GM19397 (cell line): ENCODE data around the gene TREM1.

Source experiments
- ATAC-seq: cut with Tn5 transposase; IDR thresholded peaks from one replicate; pipeline ENCODE4 v1.9.1; 2021; ENCODE audit warnings: mild to moderate bottlenecking, moderate library complexity; ENCODE audit not compliant: unreplicated experiment

The TREM1 gene

GRCh38 chr6:41286544-41287346 is at the start of gene TREM1:
TSS of gene TREM1 (minus strand) at chr6:41286682. CDS start at chr6:41286655, 27 bp downstream.
- ATAC-seq = no peak

GRCh38 chr6:41335943-41336342 is 49.5 kb upstream of the TREM1 start:
- no peak for ATAC-seq

DNA sequence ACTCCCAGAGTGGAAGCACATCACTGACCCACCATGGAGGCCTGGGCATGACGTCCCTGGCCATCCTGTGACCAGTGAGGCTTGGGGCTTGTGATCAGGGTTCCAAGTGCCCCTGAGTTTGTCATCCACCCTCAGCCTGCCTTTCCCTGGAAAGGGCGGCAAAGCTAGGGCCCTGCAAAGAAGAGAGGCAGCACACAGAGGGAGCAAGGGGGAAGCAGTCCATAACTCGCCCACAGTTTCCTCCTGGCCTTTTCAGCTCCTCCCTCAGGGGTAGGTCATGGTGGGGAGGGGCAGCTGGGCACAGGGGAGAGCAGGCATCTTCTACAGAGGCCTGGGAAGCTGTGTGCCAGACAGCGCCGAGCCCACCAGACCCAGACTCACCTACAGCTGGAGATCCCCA is 48.8 kb upstream of the TREM1 start, which contains the start of gene NCR2:
Gene NCR2 (plus strand): TSS at position 313 of the 400 bp plus-strand sequence. CDS start 269 bp downstream, outside the sequence.
- no peak for ATAC-seq

- peak; percentile 2 for ATAC-seq
Observed at GRCh38 chr6:41334482-41335040, 48.1 kb upstream of the TREM1 start.

- no peak for ATAC-seq
Observed at GRCh38 chr6:41332842-41333736, 46.6 kb upstream of the TREM1 start.

DNA sequence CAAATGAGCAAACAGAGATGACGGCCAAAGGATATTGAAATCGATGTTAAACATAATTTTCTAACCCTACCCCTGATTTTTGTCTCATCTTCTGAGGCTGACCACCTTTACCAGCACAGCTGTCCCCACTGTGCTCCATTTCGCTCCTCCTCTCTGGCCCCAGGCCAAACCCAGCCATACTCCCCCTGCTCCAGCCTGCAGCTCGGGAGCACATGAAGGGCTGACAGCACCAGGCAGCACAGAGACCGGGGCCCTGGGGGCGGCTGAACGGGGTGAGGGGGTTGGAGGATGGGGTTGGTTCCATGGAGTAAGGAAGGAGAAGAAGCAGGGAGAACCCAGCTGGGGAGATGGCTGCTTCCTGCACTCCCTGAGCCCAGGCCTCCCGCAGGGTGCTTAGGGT is 45.8 kb upstream of the TREM1 start:
- no peak for ATAC-seq

DNA sequence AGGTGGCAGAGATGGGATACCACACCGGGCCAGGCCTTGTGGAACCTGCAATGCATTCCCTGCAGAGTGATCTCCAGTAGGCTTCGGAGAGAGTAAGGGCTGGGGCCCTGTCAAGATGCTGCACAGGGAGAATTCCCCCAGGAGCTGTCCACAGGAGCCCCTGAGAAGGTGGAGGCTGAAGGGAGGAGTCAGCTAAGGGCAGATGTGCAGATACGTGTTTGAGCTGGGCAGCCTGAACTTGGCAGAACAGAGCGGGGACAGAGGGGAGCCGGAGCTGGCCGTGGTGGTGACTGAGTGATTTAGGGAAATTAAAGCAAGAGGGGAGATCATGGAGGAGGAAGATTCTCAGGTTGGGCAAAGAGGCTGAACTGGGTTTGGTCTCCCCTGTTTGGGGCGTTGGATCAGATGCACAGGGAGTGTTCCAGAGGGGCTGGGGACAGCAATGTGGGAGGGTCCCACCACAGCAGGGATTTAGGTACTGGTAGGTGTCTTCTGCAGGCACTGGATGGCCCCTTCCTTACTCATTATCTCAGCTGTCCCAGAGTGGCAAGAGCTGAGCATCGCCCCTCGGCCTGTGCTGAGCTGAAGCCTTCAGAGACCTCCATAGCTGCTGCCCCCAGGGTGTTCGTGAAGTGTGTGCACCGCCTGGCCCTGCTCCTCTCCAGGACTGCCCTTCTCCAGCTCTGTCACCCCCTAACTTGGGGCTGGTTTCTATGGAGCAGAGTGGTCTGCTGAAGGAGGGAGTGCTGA is 45.1 kb upstream of the TREM1 start:
- no peak for ATAC-seq

- no peak for ATAC-seq
Observed at GRCh38 chr6:41327177-41327576, 40.7 kb upstream of the TREM1 start.

DNA sequence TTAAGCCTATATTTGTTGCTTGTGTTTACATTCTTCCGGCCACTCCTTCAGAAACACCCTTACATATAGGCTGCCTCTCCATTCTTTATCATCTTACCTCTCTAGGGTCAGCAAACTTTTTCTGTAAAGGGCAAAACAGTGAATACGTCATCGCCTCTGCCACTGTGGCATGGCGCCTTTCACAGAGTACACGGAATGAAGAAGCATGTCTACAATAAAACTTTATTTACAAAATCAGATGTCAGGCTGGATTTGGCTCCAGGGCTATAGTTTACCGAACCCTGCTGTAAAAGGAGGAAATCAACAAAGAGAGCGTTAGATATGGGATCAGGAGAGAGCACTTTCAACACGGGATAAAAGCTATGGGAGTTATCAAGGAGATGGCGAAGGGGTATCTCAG is 39.6 kb upstream of the TREM1 start:
- ATAC-seq = no peak

- no peak for ATAC-seq
Observed at GRCh38 chr6:41325446-41326066, 39.1 kb upstream of the TREM1 start.

DNA sequence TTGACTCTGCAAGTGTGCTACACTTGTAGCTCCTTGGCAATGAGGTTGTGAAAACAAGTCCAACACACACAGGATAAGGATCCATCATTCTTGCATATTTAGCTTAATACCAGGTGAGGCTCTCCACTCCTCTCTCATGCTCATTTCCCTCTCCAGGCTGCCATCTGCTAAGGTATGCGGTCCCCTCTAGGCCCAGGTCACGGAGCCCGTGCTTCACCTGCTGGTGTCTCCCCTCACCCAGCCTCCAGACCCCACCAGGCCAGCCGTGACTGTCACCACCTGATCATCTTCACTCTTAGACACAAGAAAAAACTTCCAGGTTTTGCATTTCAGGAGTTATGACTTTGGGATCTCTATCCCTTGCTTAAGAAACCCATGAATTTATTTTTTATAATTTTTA is 34.7 kb upstream of the TREM1 start:
- no peak for ATAC-seq

DNA sequence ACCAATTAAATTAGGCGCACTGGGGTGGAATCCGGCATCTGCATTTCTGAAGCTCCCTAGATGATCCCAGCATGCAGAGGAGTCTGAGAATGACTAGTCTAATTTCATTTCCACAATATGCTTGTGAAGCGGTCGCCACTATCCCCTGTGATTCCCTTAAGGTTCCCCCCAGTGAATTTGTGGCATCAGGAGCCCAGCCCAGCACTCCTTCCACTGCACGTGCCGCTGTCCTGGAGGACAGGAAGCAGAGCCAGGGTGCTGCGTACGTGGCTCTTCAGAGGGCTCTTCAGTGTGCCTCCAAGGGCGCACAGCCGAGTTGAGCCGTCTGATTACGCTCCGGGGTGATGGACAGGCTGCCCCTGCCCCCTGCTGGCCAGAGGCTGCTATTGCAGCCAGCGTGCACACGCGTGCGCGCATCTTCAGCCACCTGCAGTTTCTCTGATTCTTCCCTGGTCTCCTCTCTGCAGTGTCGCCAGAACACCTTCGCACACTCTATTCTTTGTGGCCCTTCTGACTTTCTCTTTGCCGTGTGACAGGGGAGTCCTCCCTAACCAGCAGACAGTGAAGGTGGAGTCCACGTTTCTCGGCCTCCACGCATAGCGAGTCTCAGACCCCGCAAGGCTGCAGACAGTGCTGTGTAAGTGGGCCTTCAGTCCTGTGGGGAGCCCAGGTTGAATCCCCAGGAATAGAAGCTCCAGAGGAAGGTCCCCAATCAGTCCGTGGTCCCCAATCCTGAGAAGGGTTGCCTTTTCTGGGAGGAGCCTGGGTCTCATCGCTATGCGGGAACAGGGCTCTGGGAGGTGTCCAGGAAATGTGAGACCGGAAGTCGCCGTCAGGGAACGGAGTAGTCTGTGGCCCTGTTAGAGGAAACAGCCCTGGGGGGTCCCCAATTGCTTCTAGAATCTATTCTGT is 32.4 kb upstream of the TREM1 start:
- ATAC-seq = peak; percentile 89

- ATAC-seq = no peak
Observed at GRCh38 chr6:41318261-41318653, 31.8 kb upstream of the TREM1 start.

GRCh38 chr6:41315943-41316620 is 29.6 kb upstream of the TREM1 start:
- ATAC-seq = no peak

DNA sequence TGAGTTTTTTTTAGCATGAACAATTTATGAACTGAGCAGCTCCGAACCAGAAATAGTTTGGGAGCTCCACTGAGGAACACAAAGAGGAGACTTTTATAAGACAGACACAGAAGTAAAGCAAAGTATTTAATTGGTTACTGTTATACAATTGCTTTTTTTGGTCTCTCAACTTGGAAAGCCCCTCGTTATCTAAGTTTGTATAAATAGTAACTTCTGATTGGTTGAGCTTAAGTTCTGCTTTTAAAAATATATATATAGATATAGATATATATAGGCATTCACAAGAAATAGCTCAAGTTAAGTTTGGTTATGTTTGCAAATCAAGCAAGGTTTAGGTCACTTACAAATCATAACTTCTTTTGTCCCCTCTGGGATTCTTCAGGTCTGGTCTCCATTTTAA is 28.7 kb upstream of the TREM1 start:
- no peak for ATAC-seq

DNA sequence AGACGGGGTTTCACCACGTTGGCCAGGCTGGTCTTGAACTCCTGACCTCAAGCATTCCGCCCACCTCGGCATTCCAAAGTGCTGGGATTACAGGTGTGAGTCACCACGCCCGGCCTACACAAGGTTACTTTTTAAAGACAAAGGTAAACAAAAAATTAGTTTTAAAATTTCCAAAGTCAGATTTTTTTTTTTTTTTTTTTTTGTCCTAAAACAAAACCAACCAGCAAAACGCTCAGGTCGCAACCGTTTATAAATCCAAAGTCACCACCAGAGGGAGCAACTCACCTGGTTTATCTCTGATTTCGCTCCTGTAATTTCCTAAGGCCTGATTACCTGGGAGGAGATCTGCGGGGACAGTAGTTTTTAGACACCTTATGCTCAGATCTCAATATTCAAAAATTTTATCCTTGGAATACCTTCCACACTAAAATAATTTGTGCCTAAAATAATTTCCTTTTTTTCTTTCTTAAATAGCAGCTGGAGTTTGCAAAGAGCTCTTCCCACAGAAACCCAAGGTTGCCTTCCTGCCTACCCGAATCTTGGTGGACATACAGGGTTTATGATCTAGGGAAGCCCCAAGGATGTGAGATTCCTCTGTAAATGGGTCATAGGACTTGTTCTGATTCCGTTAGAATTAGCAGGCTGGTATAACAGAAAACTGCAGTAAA is 19.8 kb upstream of the TREM1 start:
- no peak for ATAC-seq

GRCh38 chr6:41302638-41303037 is 16.2 kb upstream of the TREM1 start:
- ATAC-seq = no peak

DNA sequence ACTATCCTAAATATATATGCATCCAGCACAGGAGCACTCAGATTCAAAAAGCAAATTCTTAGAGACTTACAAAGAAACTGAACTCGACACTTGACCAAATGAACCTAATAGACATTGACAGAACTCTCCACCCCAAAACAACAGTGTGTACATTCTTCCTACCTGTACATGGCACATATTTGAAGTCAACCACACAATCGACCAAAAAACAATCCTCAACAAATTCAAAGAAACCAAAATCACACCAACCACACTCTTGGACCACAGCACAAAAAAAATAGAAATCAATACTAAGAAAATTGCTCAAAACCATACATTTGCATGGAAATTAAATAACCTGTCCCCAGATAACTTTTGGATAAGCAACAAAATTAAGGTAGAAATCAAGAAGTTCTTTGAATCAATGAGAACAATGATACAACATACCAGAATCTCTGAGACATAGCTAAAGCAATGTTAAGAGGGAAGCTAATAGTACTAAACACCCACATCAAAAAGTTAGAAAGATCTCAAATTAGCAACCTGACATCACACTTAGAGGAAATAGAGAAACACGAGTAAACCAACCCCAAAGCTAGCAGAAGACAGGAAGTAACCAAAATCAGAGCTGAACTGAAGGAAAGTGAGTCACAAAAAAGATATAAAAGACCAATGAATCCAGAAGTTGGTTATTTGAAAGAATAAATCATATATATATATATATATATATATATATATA is 12.5 kb upstream of the TREM1 start:
- no peak for ATAC-seq
